SK-N-SH treated with all-trans-retinoic acid at 6 μM for 48 hours (cell line): ENCODE data around the gene STRA6.

Experiments
- CSDC2 ChIP-seq: fragments of 250-450 bp; sonication (Bioruptor Pico); IDR thresholded peaks from 2 replicates; pipeline ENCODE4 v1.5.0; 2020; ENCODE audit warnings: mild to moderate bottlenecking, moderate library complexity
- OSR1 ChIP-seq: fragments of 250-450 bp; sonication (Bioruptor Pico); IDR thresholded peaks from 2 replicates; pipeline ENCODE4 v1.8.0; 2022; ENCODE audit warnings: moderate library complexity, mild to moderate bottlenecking, inconsistent platforms
- RARB ChIP-seq: fragments of 250-450 bp; sonication (Bioruptor Pico); IDR thresholded peaks from 2 replicates; pipeline ENCODE4 v1.8.0; 2021; ENCODE audit warnings: mild to moderate bottlenecking, moderate library complexity
- SNAI2 ChIP-seq: fragments of 250-450 bp; sonication (Bioruptor Pico); IDR thresholded peaks from 2 replicates; pipeline ENCODE4 v1.5.0; 2020; ENCODE audit warnings: mild to moderate bottlenecking, moderate library complexity
- ZC3H10 ChIP-seq: fragments of 250-450 bp; sonication (Bioruptor Pico); IDR thresholded peaks from 2 replicates; pipeline ENCODE4 v1.5.1; 2021; ENCODE audit warnings: mild to moderate bottlenecking, moderate library complexity
- ZFP3 ChIP-seq: fragments of 250-450 bp; sonication (Bioruptor Pico); IDR thresholded peaks from 2 replicates; pipeline ENCODE4 v1.5.0; 2020; ENCODE audit warnings: mild to moderate bottlenecking, moderate library complexity
- ZNF8 ChIP-seq: fragments of 450-650 bp; formaldehyde crosslinking; IDR thresholded peaks from 2 replicates; pipeline ENCODE4 v1.5.0; 2020; ENCODE audit warnings: mild to moderate bottlenecking, moderate library complexity
- TF ChIP-seq, protein P1 (sequence below): fragments of 250-450 bp; sonication (Bioruptor Pico); IDR thresholded peaks from 2 replicates; pipeline ENCODE4 v1.8.0; 2020; ENCODE audit warnings: mild to moderate bottlenecking, moderate library complexity, borderline replicate concordance
- TF ChIP-seq, protein P2 (sequence below): fragments of 250-450 bp; sonication (Bioruptor Pico); IDR thresholded peaks from 2 replicates; pipeline ENCODE4 v1.5.1; 2020; ENCODE audit warnings: low read depth, mild to moderate bottlenecking, moderate library complexity

DNA sequence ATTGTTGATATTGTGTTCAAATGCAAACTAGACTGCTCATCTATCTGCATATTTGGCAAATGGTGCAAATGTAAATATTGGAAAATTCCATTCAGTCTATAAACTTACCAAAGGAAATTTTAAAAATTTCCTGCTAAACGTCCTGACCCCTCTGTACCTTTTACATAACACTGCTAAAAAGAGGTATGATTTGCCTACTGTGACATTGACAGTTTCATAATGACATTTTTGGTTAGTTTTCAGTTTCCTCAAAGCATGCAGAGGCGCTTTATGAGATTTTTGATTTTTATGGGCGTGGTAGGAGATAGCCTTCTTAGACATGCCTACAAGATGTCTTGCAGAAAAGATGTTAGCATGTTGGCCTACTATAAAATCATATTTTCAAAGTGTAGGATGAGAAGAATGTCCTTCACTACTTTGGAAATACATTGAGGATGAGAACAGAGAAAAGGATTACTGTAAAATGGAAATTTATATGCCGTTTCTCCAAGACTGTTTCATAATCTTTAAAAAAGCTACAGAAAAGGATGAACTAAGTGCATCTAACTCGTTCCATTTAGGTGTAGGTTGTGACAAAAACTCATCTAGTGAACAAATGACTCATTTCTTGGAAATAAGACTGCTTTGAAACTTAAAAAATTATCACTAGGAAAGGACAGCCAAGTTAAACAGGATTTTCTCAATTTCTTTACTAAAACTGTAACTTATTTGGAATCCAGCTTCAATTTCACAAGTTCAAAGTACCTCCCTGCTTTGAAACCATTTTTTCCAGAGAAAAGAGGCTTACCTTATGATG, 43.5 kb downstream of the STRA6 start:
- no peak for TF ChIP-seq CSDC2
- TF ChIP-seq, protein P1, sequence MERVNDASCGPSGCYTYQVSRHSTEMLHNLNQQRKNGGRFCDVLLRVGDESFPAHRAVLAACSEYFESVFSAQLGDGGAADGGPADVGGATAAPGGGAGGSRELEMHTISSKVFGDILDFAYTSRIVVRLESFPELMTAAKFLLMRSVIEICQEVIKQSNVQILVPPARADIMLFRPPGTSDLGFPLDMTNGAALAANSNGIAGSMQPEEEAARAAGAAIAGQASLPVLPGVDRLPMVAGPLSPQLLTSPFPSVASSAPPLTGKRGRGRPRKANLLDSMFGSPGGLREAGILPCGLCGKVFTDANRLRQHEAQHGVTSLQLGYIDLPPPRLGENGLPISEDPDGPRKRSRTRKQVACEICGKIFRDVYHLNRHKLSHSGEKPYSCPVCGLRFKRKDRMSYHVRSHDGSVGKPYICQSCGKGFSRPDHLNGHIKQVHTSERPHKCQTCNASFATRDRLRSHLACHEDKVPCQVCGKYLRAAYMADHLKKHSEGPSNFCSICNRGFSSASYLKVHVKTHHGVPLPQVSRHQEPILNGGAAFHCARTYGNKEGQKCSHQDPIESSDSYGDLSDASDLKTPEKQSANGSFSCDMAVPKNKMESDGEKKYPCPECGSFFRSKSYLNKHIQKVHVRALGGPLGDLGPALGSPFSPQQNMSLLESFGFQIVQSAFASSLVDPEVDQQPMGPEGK: no peak
- TF ChIP-seq ZC3H10 (CRISPR knock-in tag): no peak
- TF ChIP-seq, protein P2, sequence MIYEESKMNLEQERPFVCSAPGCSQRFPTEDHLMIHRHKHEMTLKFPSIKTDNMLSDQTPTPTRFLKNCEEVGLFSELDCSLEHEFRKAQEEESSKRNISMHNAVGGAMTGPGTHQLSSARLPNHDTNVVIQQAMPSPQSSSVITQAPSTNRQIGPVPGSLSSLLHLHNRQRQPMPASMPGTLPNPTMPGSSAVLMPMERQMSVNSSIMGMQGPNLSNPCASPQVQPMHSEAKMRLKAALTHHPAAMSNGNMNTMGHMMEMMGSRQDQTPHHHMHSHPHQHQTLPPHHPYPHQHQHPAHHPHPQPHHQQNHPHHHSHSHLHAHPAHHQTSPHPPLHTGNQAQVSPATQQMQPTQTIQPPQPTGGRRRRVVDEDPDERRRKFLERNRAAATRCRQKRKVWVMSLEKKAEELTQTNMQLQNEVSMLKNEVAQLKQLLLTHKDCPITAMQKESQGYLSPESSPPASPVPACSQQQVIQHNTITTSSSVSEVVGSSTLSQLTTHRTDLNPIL (CRISPR knock-in tag): no peak
- no peak for TF ChIP-seq OSR1 (CRISPR knock-in tag)
- no peak for TF ChIP-seq ZNF8 (CRISPR knock-in tag)
- TF ChIP-seq ZFP3 (CRISPR knock-in tag): no peak
- TF ChIP-seq RARB (CRISPR knock-in tag): no peak
- TF ChIP-seq SNAI2 (CRISPR knock-in tag): no peak
